ENCODE measurements around the gene BBS10. TPM values are rescaled to one million over a fixed set of nuclear protein-coding genes. Genes with fewer than 3 reads are reported as not detected.
"Not testable (repeated sequence)": the region's sequence is repeated elsewhere in the genome, so short reads cannot be mapped to it uniquely, and the experiment has no call there.

BBS10 gene
- total RNA-seq (2014; rRNA removed; shearing (Covaris generic)): 5.8 and 10.8 TPM in 2 replicates

GRCh38 chr12:76348079-76348901, at the start of gene BBS10:
BBS10 (minus strand) TSS chr12:76348415; CDS start chr12:76348358, 57 bp downstream.
- in situ Hi-C loops (cut with HindIII; ENCODE audit: low sequenced_read_pairs): no loop called here
- DNase-seq (ENCODE audit: low spot score): peak; percentile 95

- in situ Hi-C loops (cut with HindIII; ENCODE audit: low sequenced_read_pairs): no loop called here
- DNase-seq (ENCODE audit: low spot score): no peak
Observed at GRCh38 chr12:76391461-76391860, 43.2 kb upstream of the BBS10 start.

GRCh38 chr12:76387614-76388013, 39.4 kb upstream of the BBS10 start:
- in situ Hi-C loops (cut with HindIII; ENCODE audit: low sequenced_read_pairs): no loop called here
- no peak for DNase-seq (ENCODE audit: low spot score)

GRCh38 chr12:76384560-76384959, 36.3 kb upstream of the BBS10 start:
- in situ Hi-C loops (cut with HindIII; ENCODE audit: low sequenced_read_pairs): no loop called here
- no peak for DNase-seq (ENCODE audit: low spot score)

- DNase-seq (ENCODE audit: low spot score): no peak
- in situ Hi-C loops (cut with HindIII; ENCODE audit: low sequenced_read_pairs): no loop called here
Observed at GRCh38 chr12:76383988-76384387, 35.8 kb upstream of the BBS10 start.

GRCh38 chr12:76379261-76379660, 31.0 kb upstream of the BBS10 start:
- in situ Hi-C loops (cut with HindIII; ENCODE audit: low sequenced_read_pairs): no loop called here

GRCh38 chr12:76376876-76377275, 28.7 kb upstream of the BBS10 start:
- DNase-seq (ENCODE audit: low spot score); in situ Hi-C loops (cut with HindIII; ENCODE audit: low sequenced_read_pairs): not testable (repeated sequence)

More at GRCh38 chr12:76379261-76379660, 31.0 kb upstream of the BBS10 start:
- DNase-seq (ENCODE audit: low spot score): no peak

GRCh38 chr12:76375939-76376338, 27.7 kb upstream of the BBS10 start:
- in situ Hi-C loops (cut with HindIII; ENCODE audit: low sequenced_read_pairs): no loop called here
- DNase-seq (ENCODE audit: low spot score): no peak

- no peak for DNase-seq (ENCODE audit: low spot score)
Observed at GRCh38 chr12:76375470-76375869, 27.3 kb upstream of the BBS10 start.

GRCh38 chr12:76374386-76375020, 26.3 kb upstream of the BBS10 start:
- in situ Hi-C loops (cut with HindIII; ENCODE audit: low sequenced_read_pairs): no loop called here
- DNase-seq (ENCODE audit: low spot score): no peak

More at GRCh38 chr12:76375470-76375869, 27.3 kb upstream of the BBS10 start:
- in situ Hi-C loops (cut with HindIII; ENCODE audit: low sequenced_read_pairs): no loop called here

GRCh38 chr12:76368230-76368629, 20.0 kb upstream of the BBS10 start:
- DNase-seq (ENCODE audit: low spot score): no peak
- in situ Hi-C loops (cut with HindIII; ENCODE audit: low sequenced_read_pairs): no loop called here

- DNase-seq (ENCODE audit: low spot score): no peak
- in situ Hi-C loops (cut with HindIII; ENCODE audit: low sequenced_read_pairs): no loop called here
Observed at GRCh38 chr12:76366163-76366562, 17.9 kb upstream of the BBS10 start.

GRCh38 chr12:76364131-76364530, 15.9 kb upstream of the BBS10 start:
- DNase-seq (ENCODE audit: low spot score); in situ Hi-C loops (cut with HindIII; ENCODE audit: low sequenced_read_pairs): not testable (repeated sequence)

GRCh38 chr12:76360316-76360715, 12.1 kb upstream of the BBS10 start:
- in situ Hi-C loops (cut with HindIII; ENCODE audit: low sequenced_read_pairs): no loop called here
- no peak for DNase-seq (ENCODE audit: low spot score)

- no peak for DNase-seq (ENCODE audit: low spot score)
- in situ Hi-C loops (cut with HindIII; ENCODE audit: low sequenced_read_pairs): no loop called here
Observed at GRCh38 chr12:76356071-76356470, 7.9 kb upstream of the BBS10 start.

- in situ Hi-C loops (cut with HindIII; ENCODE audit: low sequenced_read_pairs): no loop called here
Observed at GRCh38 chr12:76346798-76347420, 1.3 kb downstream of the BBS10 start.

GRCh38 chr12:76346236-76346635, 2.0 kb downstream of the BBS10 start:
- no peak for DNase-seq (ENCODE audit: low spot score)
- in situ Hi-C loops (cut with HindIII; ENCODE audit: low sequenced_read_pairs): no loop called here

More at GRCh38 chr12:76346798-76347420, 1.3 kb downstream of the BBS10 start:
- peak; percentile 54 for DNase-seq (ENCODE audit: low spot score)

- no peak for DNase-seq (ENCODE audit: low spot score)
- in situ Hi-C loops (cut with HindIII; ENCODE audit: low sequenced_read_pairs): no loop called here
Observed at GRCh38 chr12:76345569-76345968, 2.6 kb downstream of the BBS10 start.

GRCh38 chr12:76341436-76342030, 6.7 kb downstream of the BBS10 start:
- no peak for DNase-seq (ENCODE audit: low spot score)
- in situ Hi-C loops (cut with HindIII; ENCODE audit: low sequenced_read_pairs): no loop called here
